Coronary artery (tissue), 2 donors: ENCODE results near the gene NXPH4.
A peak's percentile ranks its signal among the peaks of the same experiment; 100 is the strongest.

ENCODE experiments used
- DNase-seq: peaks from one replicate; pipeline ENCODE4 v3.0.0-alpha.2; 2017; ENCODE audit warnings: low spot score
- H3K27ac ChIP-seq, 2 donors: fragments of 200-600 bp; sonication (generic); one replicate each; pipeline ENCODE4 v1.5.1; 2016 to 2019
- H3K4me3 ChIP-seq: fragments of 200-600 bp; sonication (generic); 2 replicates; pipeline ENCODE4 v1.5.1; 2016; ENCODE audit warnings: mild to moderate bottlenecking, moderate library complexity
- CTCF ChIP-seq: fragments of 200-600 bp; sonication (generic); IDR thresholded peaks from one replicate; pipeline ENCODE4 v1.5.1; 2019; ENCODE audit warnings: antibody characterized with exemption

NXPH4 gene

GRCh38 chr12:57207731-57208630 lies 8.6 kb upstream of the NXPH4 start:
- Histone ChIP-seq H3K27ac (peak overlapping the region in 1 of 2 donors; percentile 68), H3K4me3 (no peak overlapping the region)
- no peak for TF ChIP-seq CTCF
- DNase-seq, result no peak

- no peak for TF ChIP-seq CTCF
- DNase-seq, result no peak
- H3K27ac ChIP-seq, result peak overlapping the region in 1 of 2 donors; percentile 68
- H3K4me3 ChIP-seq, result no peak overlapping the region
Measured at GRCh38 chr12:57208631-57209282, 7.8 kb upstream of the NXPH4 start.

- TF ChIP-seq CTCF, result no peak
- DNase-seq, result no peak
- no peak overlapping the region for H3K4me3 ChIP-seq
- peak overlapping the region in 1 of 2 donors; percentile 68 for H3K27ac ChIP-seq
Measured at GRCh38 chr12:57209916-57210315, 6.7 kb upstream of the NXPH4 start.

GRCh38 chr12:57210461-57210860 lies 6.1 kb upstream of the NXPH4 start:
- no peak overlapping the region for H3K27ac ChIP-seq
- no peak for DNase-seq

GRCh38 chr12:57210926-57211692 lies 5.5 kb upstream of the NXPH4 start:
- no peak overlapping the region for H3K4me3 ChIP-seq
- peak overlapping the region in 1 of 2 donors; percentile 62 for H3K27ac ChIP-seq
- TF ChIP-seq CTCF, result no peak
- DNase-seq, result no peak

More at GRCh38 chr12:57210461-57210860, 6.1 kb upstream of the NXPH4 start:
- no peak for TF ChIP-seq CTCF
- no peak overlapping the region for H3K4me3 ChIP-seq

- DNase-seq, result no peak
- H3K4me3 ChIP-seq, result no peak overlapping the region
- H3K27ac ChIP-seq, result peak overlapping the region in 1 of 2 donors; percentile 62
- TF ChIP-seq CTCF, result no peak
Measured at GRCh38 chr12:57211791-57212700, 4.5 kb upstream of the NXPH4 start.
